NCI-H748 (cell line): Measurements from ENCODE around the gene LRBA.
"Not testable (repeated sequence)": the region's sequence is repeated elsewhere in the genome, so short reads cannot be mapped to it uniquely, and the experiment has no call there.

Source experiments
- DNase-seq: peaks from one replicate; lab custom pipeline; 2025; ENCODE audit not compliant: unreplicated experiment; lab: John Stamatoyannopoulos, UW

LRBA gene

GRCh38 chr4:150765216-150765615 lies 249.9 kb downstream of the LRBA start:
- DNase-seq, result no peak

- DNase-seq, result no peak
Measured at GRCh38 chr4:150751648-150752047, 263.4 kb downstream of the LRBA start.

GRCh38 chr4:150750824-150751223 lies 264.3 kb downstream of the LRBA start:
- DNase-seq, result no peak

GRCh38 chr4:150746156-150746555 lies 268.9 kb downstream of the LRBA start:
- no peak for DNase-seq

- DNase-seq, result no peak
Measured at GRCh38 chr4:150744570-150744969, 270.5 kb downstream of the LRBA start.

- no peak for DNase-seq
Measured at GRCh38 chr4:150743564-150744342, 271.3 kb downstream of the LRBA start.

GRCh38 chr4:150742930-150743329 lies 272.2 kb downstream of the LRBA start:
- not testable (repeated sequence) for DNase-seq

GRCh38 chr4:150739591-150739990 lies 275.5 kb downstream of the LRBA start:
- no peak for DNase-seq

- no peak for DNase-seq
Measured at GRCh38 chr4:150725957-150726523, 289.0 kb downstream of the LRBA start.

- no peak for DNase-seq
Measured at GRCh38 chr4:150723727-150724411, 291.2 kb downstream of the LRBA start.

GRCh38 chr4:150722908-150723362 lies 292.1 kb downstream of the LRBA start:
- DNase-seq, result no peak

- no peak for DNase-seq
Measured at GRCh38 chr4:150720973-150721518, 294.0 kb downstream of the LRBA start.

- DNase-seq, result no peak
Measured at GRCh38 chr4:150717952-150718351, 297.1 kb downstream of the LRBA start.

GRCh38 chr4:150714462-150715438 lies 300.3 kb downstream of the LRBA start:
- DNase-seq, result no peak

GRCh38 chr4:150713251-150713650 lies 301.8 kb downstream of the LRBA start:
- DNase-seq, result no peak

- no peak for DNase-seq
Measured at GRCh38 chr4:150710770-150711375, 304.2 kb downstream of the LRBA start.

- DNase-seq, result no peak
Measured at GRCh38 chr4:150708004-150708403, 307.1 kb downstream of the LRBA start.

- no peak for DNase-seq
Measured at GRCh38 chr4:150699599-150699998, 315.5 kb downstream of the LRBA start.

- DNase-seq, result no peak
Measured at GRCh38 chr4:150695162-150695561, 319.9 kb downstream of the LRBA start.

GRCh38 chr4:150694438-150694837 lies 320.6 kb downstream of the LRBA start:
- no peak for DNase-seq
